ENCODE measurements around the gene ASB13. TPM values are rescaled to one million over a fixed set of nuclear protein-coding genes. Genes with fewer than 3 reads are reported as not detected.

Gene ASB13
- total and polyA plus RNA-seq, 2 experiments from 2014 or later: 16.9 to 18.1 TPM

DNA sequence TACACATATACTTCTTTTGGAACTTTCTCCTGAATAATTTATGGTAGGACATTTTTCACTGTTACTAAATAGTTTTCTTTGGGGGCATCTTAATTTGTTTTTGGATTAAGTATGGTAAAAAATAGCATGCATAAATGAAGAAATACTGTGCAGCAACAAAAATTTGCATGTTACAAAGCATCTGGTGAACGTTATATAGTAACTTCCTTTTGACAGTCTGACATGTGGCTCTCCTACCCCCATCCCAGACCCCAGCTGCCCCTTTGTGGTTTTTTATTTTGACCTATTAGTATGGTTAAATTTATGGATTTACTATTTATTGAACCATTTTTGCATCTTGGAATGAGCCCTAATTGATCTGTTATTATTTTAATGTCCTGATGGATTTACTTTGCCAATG, 28.2 kb upstream of the ASB13 start:
- Histone ChIP-seq H3K79me2 (peaks cover 100% of the 10 kb centered on the region), H4K20me1 (ENCODE audit: insufficient read depth, poor library complexity, severe bottlenecking) (peaks cover 41% of the 10 kb centered on the region)
- WGBS (ENCODE audit: low lambda C conversion rate, missing lambda C conversion rate): 62% methylated on average over 1 of the region's 1 CpG

DNA sequence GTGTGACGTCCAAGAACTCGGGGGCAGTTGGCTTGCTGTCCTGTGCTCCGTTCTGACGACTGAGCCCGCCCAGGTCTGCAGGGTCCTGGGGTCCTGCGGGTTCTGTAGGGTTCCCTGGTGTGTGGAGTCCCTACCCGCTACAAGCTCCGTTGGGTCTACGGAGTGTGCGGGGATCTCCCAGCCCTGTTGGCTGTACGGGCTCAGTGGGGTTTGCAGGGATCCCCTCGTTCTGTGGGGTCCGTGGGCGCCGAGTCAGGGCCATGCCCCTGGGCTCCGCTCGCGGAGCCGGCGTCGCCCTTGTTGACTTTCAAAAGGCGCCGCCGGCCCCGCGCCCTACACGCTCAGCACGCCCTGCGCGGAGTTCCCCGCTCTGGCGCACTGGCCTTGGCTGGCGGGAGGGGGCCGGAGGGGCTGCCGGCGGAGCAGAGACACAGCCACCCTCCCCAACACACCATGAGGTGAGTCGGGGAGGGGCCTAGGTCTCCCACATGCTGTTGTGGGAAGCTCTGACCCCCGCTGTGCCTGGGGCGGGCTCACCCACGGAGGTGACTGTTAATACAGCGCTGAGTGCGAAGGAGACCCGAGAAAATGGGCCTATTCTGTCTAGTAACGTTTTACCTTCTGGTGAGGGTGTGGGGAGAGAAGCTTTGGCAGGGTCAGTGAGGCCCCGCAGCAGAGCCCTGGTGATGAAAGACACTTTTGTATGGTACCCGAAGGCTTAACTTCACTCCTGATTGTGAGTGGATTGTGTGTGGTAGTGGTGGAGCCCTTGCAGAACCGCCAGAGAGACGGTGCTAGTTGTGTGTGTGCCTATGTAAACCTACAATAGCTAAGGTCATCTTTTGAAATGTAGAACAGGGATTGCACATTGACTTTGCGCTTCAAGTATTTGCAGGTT, 26.3 kb upstream of the ASB13 start:
- H3K4me1 ChIP-seq (ENCODE audit: insufficient read depth): peaks cover 30% of the 10 kb centered on the region
- no peaks in the 10 kb centered on the region for H3K9me2 ChIP-seq (replicated peaks; ENCODE audit: insufficient read depth)
- H3K79me2 ChIP-seq: peaks cover 100% of the 10 kb centered on the region
- peaks cover 36% of the 10 kb centered on the region for H4K20me1 ChIP-seq (ENCODE audit: insufficient read depth, poor library complexity, severe bottlenecking)
- no peaks in the 10 kb centered on the region for H3K27me3 ChIP-seq
- peak; percentile 84 for DNase-seq (ENCODE audit: low spot score)
- peak overlapping the region; percentile 71 for H2AFZ ChIP-seq
- 4% methylated on average over 45 of the region's 49 CpGs for WGBS (ENCODE audit: low lambda C conversion rate, missing lambda C conversion rate)
- H3K36me3 ChIP-seq (replicated peaks; ENCODE audit: insufficient read depth, low read depth): no peaks in the 10 kb centered on the region
- H3K4me2 ChIP-seq: peak overlapping the region; percentile 96
- peak overlapping the region; percentile 79 for H3K4me3 ChIP-seq
- H3K27ac ChIP-seq: peak overlapping the region; percentile 85
- no peaks in the 10 kb centered on the region for H3K9me3 ChIP-seq (ENCODE audit: low read depth)
- TF ChIP-seq EZH2phosphoT487 (IDR thresholded peaks at IDR 0.05; ENCODE audit: low read depth, severe bottlenecking, unreplicated experiment): no peak
- TF ChIP-seq, protein P1, sequence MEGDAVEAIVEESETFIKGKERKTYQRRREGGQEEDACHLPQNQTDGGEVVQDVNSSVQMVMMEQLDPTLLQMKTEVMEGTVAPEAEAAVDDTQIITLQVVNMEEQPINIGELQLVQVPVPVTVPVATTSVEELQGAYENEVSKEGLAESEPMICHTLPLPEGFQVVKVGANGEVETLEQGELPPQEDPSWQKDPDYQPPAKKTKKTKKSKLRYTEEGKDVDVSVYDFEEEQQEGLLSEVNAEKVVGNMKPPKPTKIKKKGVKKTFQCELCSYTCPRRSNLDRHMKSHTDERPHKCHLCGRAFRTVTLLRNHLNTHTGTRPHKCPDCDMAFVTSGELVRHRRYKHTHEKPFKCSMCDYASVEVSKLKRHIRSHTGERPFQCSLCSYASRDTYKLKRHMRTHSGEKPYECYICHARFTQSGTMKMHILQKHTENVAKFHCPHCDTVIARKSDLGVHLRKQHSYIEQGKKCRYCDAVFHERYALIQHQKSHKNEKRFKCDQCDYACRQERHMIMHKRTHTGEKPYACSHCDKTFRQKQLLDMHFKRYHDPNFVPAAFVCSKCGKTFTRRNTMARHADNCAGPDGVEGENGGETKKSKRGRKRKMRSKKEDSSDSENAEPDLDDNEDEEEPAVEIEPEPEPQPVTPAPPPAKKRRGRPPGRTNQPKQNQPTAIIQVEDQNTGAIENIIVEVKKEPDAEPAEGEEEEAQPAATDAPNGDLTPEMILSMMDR (IDR thresholded peaks at IDR 0.05; ENCODE audit: poor library complexity): no peak
- TF ChIP-seq EZH2 (IDR thresholded peaks at IDR 0.05; ENCODE audit: borderline replicate concordance): no peak

More for the DNA sequence above, 28.2 kb upstream of the ASB13 start:
- Histone ChIP-seq H3K9me3 (ENCODE audit: low read depth) (no peaks in the 10 kb centered on the region), H3K4me2 (no peak overlapping the region), H3K27me3 (no peaks in the 10 kb centered on the region), H3K4me3 (no peak overlapping the region), H3K9me2 (replicated peaks; ENCODE audit: insufficient read depth) (no peaks in the 10 kb centered on the region), H3K4me1 (ENCODE audit: insufficient read depth) (peaks cover 30% of the 10 kb centered on the region), H3K27ac (no peak overlapping the region), H3K36me3 (replicated peaks; ENCODE audit: insufficient read depth, low read depth) (no peaks in the 10 kb centered on the region), H2AFZ (no peak overlapping the region)
- DNase-seq (ENCODE audit: low spot score): no peak
- TF ChIP-seq EZH2 (IDR thresholded peaks at IDR 0.05; ENCODE audit: borderline replicate concordance) (no peak), EZH2phosphoT487 (IDR thresholded peaks at IDR 0.05; ENCODE audit: low read depth, severe bottlenecking, unreplicated experiment) (no peak)
- TF ChIP-seq, protein P1 (IDR thresholded peaks at IDR 0.05; ENCODE audit: poor library complexity): no peak

DNA sequence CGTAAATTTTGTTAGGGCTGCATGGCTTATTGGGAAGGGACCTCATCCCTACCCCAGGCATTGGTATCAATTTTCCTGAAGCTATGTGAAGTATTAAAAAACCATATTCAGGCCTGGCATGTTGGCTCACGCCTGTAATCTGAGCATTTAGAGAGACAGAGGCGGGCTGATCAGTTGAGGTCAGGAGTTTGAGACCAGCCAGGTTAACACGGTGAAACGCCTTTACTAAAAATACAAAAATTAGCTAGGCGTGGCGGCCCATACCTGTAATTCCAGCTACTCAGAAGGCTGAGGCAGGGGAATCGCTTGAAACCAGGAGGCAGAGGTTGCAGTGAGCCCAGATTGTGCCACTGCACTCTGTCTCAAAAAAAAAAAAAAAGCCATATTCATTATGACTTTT, 25.4 kb upstream of the ASB13 start:
- Histone ChIP-seq H3K9me2 (replicated peaks; ENCODE audit: insufficient read depth) (no peaks in the 10 kb centered on the region), H3K27me3 (no peaks in the 10 kb centered on the region), H3K9me3 (ENCODE audit: low read depth) (no peaks in the 10 kb centered on the region), H3K79me2 (peaks cover 100% of the 10 kb centered on the region), H3K4me1 (ENCODE audit: insufficient read depth) (peaks cover 24% of the 10 kb centered on the region), H2AFZ (no peak overlapping the region), H4K20me1 (ENCODE audit: insufficient read depth, poor library complexity, severe bottlenecking) (peaks cover 36% of the 10 kb centered on the region), H3K4me3 (no peak overlapping the region), H3K27ac (no peak overlapping the region), H3K36me3 (replicated peaks; ENCODE audit: insufficient read depth, low read depth) (no peaks in the 10 kb centered on the region), H3K4me2 (peak overlapping the region; percentile 96)
- no peak for DNase-seq (ENCODE audit: low spot score)
- WGBS (ENCODE audit: low lambda C conversion rate, missing lambda C conversion rate): 68% methylated on average over 8 of the region's 8 CpGs
- TF ChIP-seq EZH2phosphoT487 (IDR thresholded peaks at IDR 0.05; ENCODE audit: low read depth, severe bottlenecking, unreplicated experiment): no peak
- TF ChIP-seq, protein P1 (IDR thresholded peaks at IDR 0.05; ENCODE audit: poor library complexity): no peak
- TF ChIP-seq EZH2 (IDR thresholded peaks at IDR 0.05; ENCODE audit: borderline replicate concordance): no peak
